ENCODE measurements around the gene HSPB6. TPM values are rescaled to one million over a fixed set of nuclear protein-coding genes. Genes with fewer than 3 reads are reported as not detected.
"Not testable (repeated sequence)": the region's sequence is repeated elsewhere in the genome, so short reads cannot be mapped to it uniquely, and the experiment has no call there.

HSPB6 gene
- total and polyA plus RNA-seq, 4 donors: 1.8 to 26.9 (median 14.3) TPM

DNA sequence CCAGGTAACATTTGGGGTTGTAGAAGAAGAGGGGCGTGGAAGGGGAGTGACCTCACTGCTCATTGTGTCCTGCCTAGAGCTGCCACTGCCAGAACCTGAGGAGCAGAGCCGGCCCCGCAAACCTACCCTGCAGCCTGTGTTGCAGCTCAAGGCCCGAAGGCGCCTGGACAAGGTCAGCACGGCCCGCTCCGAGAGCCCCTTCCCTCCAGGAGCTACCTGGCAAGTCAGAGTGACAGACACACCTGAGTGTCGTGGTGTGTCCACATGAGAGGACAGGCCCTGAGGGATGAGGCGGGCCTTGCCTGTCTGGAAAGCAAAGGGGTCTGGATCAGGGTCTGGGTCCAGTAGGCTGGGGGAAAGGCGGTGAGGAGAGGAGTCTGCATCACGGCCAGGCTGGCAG, 32.3 kb downstream of the HSPB6 start:
- no peak for DNase-seq (ENCODE audit: low read depth in 4 of 6, low spot score in 6 of 6)
- no peak overlapping the region for H3K4me3 ChIP-seq (ENCODE audit: low read depth, low read length)
- peaks cover 4% of the 10 kb centered on the region for H3K4me1 ChIP-seq (ENCODE audit: control insufficient read depth, insufficient read depth, low read length)
- no peaks in the 10 kb centered on the region for H3K27me3 ChIP-seq (ENCODE audit: control insufficient read depth, insufficient read depth, low read length)
- peaks cover 98% of the 10 kb centered on the region for H3K36me3 ChIP-seq (ENCODE audit: control insufficient read depth, insufficient read depth, low read length)
- WGBS (ENCODE audit: insufficient coverage): 96% methylated on average over 11 of the region's 12 CpGs
- no peak overlapping the region for H3K27ac ChIP-seq (ENCODE audit: low read depth, low read length)
- H3K9me3 ChIP-seq (ENCODE audit: control insufficient read depth, insufficient read depth, low read length): no peaks in the 10 kb centered on the region

DNA sequence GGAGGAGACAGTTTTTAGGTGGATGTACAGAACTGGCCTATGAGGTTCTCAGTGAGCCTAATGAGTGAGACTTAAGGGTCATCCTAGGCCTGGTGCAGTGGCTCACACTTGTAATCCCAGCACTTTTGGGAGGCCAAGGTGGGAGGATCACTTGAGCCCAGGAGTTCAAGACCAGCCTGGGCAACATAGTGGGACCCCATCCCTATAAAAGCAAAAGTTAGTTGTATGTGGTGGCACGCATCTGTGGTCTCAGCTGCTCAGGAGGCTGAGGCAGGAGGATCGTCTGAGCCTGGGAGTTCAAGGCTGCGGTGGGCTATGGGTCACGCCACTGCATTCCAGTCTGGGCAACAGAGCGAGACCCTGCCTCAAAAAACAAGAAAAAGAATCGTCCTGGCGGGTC, 32.7 kb downstream of the HSPB6 start:
- not testable (repeated sequence) for H3K27ac ChIP-seq (ENCODE audit: low read depth, low read length); H3K4me1 ChIP-seq (ENCODE audit: control insufficient read depth, insufficient read depth, low read length); H3K4me3 ChIP-seq (ENCODE audit: low read depth, low read length); H3K9me3 ChIP-seq (ENCODE audit: control insufficient read depth, insufficient read depth, low read length); H3K27me3 ChIP-seq (ENCODE audit: control insufficient read depth, insufficient read depth, low read length); DNase-seq (ENCODE audit: low read depth in 4 of 6, low spot score in 6 of 6)
- H3K36me3 ChIP-seq (ENCODE audit: control insufficient read depth, insufficient read depth, low read length): peaks cover 98% of the 10 kb centered on the region
- 97% methylated on average over 7 of the region's 7 CpGs for WGBS (ENCODE audit: insufficient coverage)

DNA sequence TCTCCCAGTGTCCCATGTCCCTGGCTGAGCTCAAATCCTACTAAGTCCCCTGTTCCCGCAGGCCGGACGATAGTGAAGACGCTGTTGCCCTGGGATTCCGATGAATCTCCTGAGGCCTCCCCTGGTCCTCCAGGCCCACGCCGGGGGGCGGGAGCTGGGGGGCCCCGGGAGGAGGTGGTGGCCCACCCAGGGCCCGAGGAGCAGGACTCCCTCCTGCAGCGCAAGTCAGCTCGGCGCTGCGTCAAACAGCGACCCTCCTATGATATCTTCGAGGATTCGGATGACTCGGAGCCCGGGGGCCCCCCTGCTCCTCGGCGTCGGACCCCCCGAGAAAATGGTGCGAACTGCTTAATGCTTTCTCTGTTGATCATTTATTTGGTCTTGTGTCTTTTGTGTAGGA, 33.2 kb downstream of the HSPB6 start:
- no peaks in the 10 kb centered on the region for H3K27me3 ChIP-seq (ENCODE audit: control insufficient read depth, insufficient read depth, low read length)
- DNase-seq (ENCODE audit: low read depth in 4 of 6, low spot score in 6 of 6): no peak
- H3K9me3 ChIP-seq (ENCODE audit: control insufficient read depth, insufficient read depth, low read length): no peaks in the 10 kb centered on the region
- H3K4me1 ChIP-seq (ENCODE audit: control insufficient read depth, insufficient read depth, low read length): peaks cover 13% of the 10 kb centered on the region
- WGBS (ENCODE audit: insufficient coverage): 93% methylated on average over 24 of the region's 24 CpGs
- H3K27ac ChIP-seq (ENCODE audit: low read depth, low read length): no peak overlapping the region
- H3K4me3 ChIP-seq (ENCODE audit: low read depth, low read length): no peak overlapping the region
- peaks cover 95% of the 10 kb centered on the region for H3K36me3 ChIP-seq (ENCODE audit: control insufficient read depth, insufficient read depth, low read length)

DNA sequence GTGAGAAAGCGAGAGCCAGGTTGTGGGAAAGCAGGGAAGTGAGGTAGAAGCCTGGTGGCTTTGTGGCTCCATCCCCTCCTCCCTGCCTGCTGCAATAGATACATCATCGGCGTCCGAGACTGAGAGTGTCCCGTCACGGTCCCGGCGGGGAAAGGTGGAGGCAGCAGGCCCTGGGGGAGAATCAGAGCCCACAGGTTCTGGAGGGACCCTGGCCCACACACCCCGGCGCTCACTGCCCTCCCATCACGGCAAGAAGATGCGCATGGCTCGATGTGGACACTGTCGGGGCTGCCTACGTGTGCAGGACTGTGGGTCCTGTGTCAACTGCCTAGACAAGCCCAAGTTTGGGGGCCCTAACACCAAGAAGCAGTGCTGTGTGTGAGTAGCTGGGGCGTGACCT, 33.9 kb downstream of the HSPB6 start:
- Histone ChIP-seq H3K36me3 (ENCODE audit: control insufficient read depth, insufficient read depth, low read length) (peaks cover 87% of the 10 kb centered on the region), H3K27me3 (ENCODE audit: control insufficient read depth, insufficient read depth, low read length) (no peaks in the 10 kb centered on the region), H3K27ac (ENCODE audit: low read depth, low read length) (no peak overlapping the region), H3K4me1 (ENCODE audit: control insufficient read depth, insufficient read depth, low read length) (peaks cover 16% of the 10 kb centered on the region), H3K4me3 (ENCODE audit: low read depth, low read length) (no peak overlapping the region), H3K9me3 (ENCODE audit: control insufficient read depth, insufficient read depth, low read length) (no peaks in the 10 kb centered on the region)
- DNase-seq (ENCODE audit: low read depth in 4 of 6, low spot score in 6 of 6): no peak
- WGBS (ENCODE audit: insufficient coverage): 100% methylated on average over 7 of the region's 16 CpGs

DNA sequence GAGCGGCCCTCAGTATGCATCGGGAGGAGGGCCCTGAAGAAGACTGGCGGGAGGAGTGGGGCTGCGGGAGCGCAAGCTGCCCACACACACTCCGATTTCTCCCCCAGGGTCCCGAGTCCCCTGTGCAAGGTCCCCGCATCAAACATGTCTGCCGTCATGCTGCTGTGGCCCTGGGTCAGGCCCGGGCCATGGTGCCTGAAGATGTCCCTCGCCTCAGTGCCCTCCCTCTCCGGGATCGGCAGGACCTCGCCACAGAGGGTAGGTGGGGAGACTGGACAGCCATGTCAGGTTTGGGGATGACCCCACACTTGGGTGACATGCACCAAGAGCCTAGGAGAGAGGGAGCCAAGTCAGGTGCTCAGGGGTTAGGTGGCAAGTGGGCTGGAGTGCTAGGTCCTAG, 34.4 kb downstream of the HSPB6 start:
- H3K9me3 ChIP-seq (ENCODE audit: control insufficient read depth, insufficient read depth, low read length): no peaks in the 10 kb centered on the region
- peaks cover 16% of the 10 kb centered on the region for H3K4me1 ChIP-seq (ENCODE audit: control insufficient read depth, insufficient read depth, low read length)
- peaks cover 83% of the 10 kb centered on the region for H3K36me3 ChIP-seq (ENCODE audit: control insufficient read depth, insufficient read depth, low read length)
- 96% methylated on average over 13 of the region's 14 CpGs for WGBS (ENCODE audit: insufficient coverage)
- no peaks in the 10 kb centered on the region for H3K27me3 ChIP-seq (ENCODE audit: control insufficient read depth, insufficient read depth, low read length)
- no peak overlapping the region for H3K4me3 ChIP-seq (ENCODE audit: low read depth, low read length)
- no peak for DNase-seq (ENCODE audit: low read depth in 4 of 6, low spot score in 6 of 6)
- H3K27ac ChIP-seq (ENCODE audit: low read depth, low read length): no peak overlapping the region

DNA sequence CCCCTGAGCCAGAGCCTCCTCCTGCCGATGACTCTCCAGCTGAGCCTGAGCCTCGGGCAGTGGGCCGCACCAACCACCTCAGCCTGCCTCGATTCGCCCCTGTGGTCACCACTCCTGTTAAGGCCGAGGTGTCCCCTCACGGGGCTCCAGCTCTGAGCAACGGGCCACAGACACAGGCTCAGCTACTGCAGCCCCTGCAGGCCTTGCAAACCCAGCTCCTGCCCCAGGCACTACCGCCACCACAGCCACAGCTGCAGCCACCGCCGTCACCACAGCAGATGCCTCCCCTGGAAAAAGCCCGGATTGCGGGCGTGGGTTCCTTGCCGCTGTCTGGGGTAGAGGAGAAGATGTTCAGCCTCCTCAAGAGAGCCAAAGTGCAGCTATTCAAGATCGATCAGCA, 35.5 kb downstream of the HSPB6 start:
- H3K4me1 ChIP-seq (ENCODE audit: control insufficient read depth, insufficient read depth, low read length): peaks cover 22% of the 10 kb centered on the region
- H3K27me3 ChIP-seq (ENCODE audit: control insufficient read depth, insufficient read depth, low read length): no peaks in the 10 kb centered on the region
- WGBS (ENCODE audit: insufficient coverage): 96% methylated on average over 15 of the region's 16 CpGs
- no peak overlapping the region for H3K27ac ChIP-seq (ENCODE audit: low read depth, low read length)
- peaks cover 73% of the 10 kb centered on the region for H3K36me3 ChIP-seq (ENCODE audit: control insufficient read depth, insufficient read depth, low read length)
- no peaks in the 10 kb centered on the region for H3K9me3 ChIP-seq (ENCODE audit: control insufficient read depth, insufficient read depth, low read length)
- no peak overlapping the region for H3K4me3 ChIP-seq (ENCODE audit: low read depth, low read length)
- DNase-seq (ENCODE audit: low read depth in 4 of 6, low spot score in 6 of 6): no peak

DNA sequence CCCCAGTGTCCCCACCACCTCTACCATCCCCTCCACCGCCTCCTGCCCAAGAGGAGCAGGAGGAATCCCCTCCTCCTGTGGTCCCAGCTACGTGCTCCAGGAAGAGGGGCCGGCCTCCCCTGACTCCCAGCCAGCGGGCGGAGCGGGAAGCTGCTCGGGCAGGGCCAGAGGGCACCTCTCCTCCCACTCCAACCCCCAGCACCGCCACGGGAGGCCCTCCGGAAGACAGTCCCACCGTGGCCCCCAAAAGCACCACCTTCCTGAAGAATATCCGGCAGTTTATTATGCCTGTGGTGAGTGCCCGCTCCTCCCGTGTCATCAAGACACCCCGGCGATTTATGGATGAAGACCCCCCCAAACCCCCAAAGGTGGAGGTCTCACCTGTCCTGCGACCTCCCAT, 36.2 kb downstream of the HSPB6 start:
- DNase-seq (ENCODE audit: low read depth in 4 of 6, low spot score in 6 of 6): no peak
- H3K9me3 ChIP-seq (ENCODE audit: control insufficient read depth, insufficient read depth, low read length): no peaks in the 10 kb centered on the region
- H3K4me1 ChIP-seq (ENCODE audit: control insufficient read depth, insufficient read depth, low read length): peaks cover 30% of the 10 kb centered on the region
- H3K36me3 ChIP-seq (ENCODE audit: control insufficient read depth, insufficient read depth, low read length): peaks cover 66% of the 10 kb centered on the region
- WGBS (ENCODE audit: insufficient coverage): 89% methylated on average over 15 of the region's 17 CpGs
- H3K27me3 ChIP-seq (ENCODE audit: control insufficient read depth, insufficient read depth, low read length): no peaks in the 10 kb centered on the region
- no peak overlapping the region for H3K4me3 ChIP-seq (ENCODE audit: low read depth, low read length)
- no peak overlapping the region for H3K27ac ChIP-seq (ENCODE audit: low read depth, low read length)

DNA sequence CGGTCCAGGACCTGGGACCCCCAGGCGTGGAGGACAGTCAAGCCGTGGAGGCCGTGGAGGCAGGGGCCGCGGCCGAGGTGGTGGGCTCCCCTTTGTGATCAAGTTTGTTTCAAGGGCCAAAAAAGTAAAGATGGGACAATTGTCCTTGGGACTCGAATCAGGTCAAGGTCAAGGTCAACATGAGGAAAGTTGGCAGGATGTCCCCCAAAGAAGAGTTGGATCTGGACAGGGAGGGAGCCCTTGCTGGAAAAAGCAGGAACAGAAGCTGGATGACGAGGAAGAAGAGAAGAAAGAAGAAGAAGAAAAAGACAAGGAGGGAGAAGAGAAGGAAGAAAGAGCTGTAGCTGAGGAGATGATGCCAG, 36.7 kb downstream of the HSPB6 start:
- 94% methylated on average over 9 of the region's 9 CpGs for WGBS (ENCODE audit: insufficient coverage)
- no peak overlapping the region for H3K27ac ChIP-seq (ENCODE audit: low read depth, low read length)
- peaks cover 65% of the 10 kb centered on the region for H3K36me3 ChIP-seq (ENCODE audit: control insufficient read depth, insufficient read depth, low read length)
- no peaks in the 10 kb centered on the region for H3K27me3 ChIP-seq (ENCODE audit: control insufficient read depth, insufficient read depth, low read length)
- H3K4me3 ChIP-seq (ENCODE audit: low read depth, low read length): no peak overlapping the region
- DNase-seq (ENCODE audit: low read depth in 4 of 6, low spot score in 6 of 6): no peak
- no peaks in the 10 kb centered on the region for H3K9me3 ChIP-seq (ENCODE audit: control insufficient read depth, insufficient read depth, low read length)
- peaks cover 35% of the 10 kb centered on the region for H3K4me1 ChIP-seq (ENCODE audit: control insufficient read depth, insufficient read depth, low read length)

DNA sequence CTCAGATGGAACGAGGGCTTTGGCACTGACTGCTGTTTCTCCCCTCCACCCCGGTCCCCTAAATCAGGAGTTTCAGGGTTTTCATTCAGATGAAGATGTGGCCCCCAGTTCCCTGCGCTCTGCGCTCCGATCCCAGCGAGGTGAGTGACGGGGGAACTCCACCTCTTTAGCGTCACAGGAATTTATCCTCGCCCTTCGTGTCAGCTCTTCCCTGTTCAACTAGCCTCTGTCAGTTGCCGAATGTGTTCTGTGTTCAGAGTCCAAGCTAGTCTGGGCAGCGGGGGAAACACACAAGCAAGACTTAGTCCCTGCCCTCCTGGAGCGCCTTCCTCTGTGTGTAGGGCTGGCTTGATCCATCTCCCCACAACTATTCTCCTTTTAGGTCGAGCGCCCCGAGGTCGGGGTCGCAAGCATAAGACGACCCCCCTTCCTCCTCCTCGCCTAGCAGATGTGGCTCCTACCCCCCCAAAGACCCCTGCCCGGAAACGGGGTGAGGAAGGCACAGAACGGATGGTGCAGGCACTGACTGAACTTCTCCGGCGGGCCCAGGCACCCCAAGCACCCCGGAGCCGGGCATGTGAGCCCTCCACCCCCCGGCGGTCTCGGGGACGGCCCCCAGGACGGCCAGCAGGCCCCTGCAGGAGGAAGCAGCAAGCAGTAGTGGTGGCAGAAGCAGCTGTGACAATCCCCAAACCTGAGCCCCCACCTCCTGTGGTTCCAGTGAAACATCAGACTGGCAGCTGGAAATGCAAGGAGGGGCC, 37.2 kb downstream of the HSPB6 start:
- Histone ChIP-seq H3K4me3 (ENCODE audit: low read depth, low read length) (no peak overlapping the region), H3K36me3 (ENCODE audit: control insufficient read depth, insufficient read depth, low read length) (peaks cover 63% of the 10 kb centered on the region), H3K4me1 (ENCODE audit: control insufficient read depth, insufficient read depth, low read length) (peaks cover 40% of the 10 kb centered on the region), H3K27ac (ENCODE audit: low read depth, low read length) (no peak overlapping the region), H3K9me3 (ENCODE audit: control insufficient read depth, insufficient read depth, low read length) (no peaks in the 10 kb centered on the region), H3K27me3 (ENCODE audit: control insufficient read depth, insufficient read depth, low read length) (no peaks in the 10 kb centered on the region)
- 91% methylated on average over 21 of the region's 32 CpGs for WGBS (ENCODE audit: insufficient coverage)
- DNase-seq (ENCODE audit: low read depth in 4 of 6, low spot score in 6 of 6): no peak

DNA sequence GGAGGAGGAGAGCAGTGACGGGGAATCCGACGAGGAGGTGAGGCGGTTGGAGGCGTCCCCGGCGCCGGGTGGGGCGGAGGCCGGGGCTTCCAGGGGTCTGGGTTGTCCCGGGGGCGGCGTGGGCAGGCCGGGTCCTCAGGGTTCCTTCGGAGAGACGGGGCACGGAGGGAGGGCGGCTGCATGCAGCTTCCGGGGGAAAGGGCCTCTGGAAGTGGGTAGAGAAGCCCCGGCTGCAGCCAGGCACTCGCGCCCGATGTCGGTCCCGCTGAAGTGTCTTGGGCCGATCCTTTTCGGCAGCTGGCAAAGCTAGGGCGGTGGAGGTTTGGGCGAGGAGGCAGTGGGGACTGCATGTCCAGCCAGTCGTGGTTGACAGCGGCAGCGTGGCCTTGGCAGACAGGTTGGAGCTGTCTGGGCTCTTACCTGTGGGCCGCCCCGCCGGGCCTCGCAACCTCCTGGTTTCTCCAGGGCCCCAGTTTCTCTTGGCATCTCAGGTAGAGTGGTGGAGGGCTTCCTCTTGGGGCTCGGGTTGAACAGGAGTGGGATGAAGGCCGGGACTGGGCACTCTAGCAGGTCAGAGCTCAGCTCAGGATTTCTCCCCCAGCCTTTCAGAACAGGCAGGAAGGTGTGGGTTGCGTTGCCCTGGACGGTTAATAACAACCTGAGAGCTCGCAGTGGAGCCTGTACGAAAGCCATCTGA, 38.3 kb downstream of the HSPB6 start:
- H3K4me3 ChIP-seq (ENCODE audit: low read depth, low read length): peak overlapping the region; percentile 65
- no peaks in the 10 kb centered on the region for H3K27me3 ChIP-seq (ENCODE audit: control insufficient read depth, insufficient read depth, low read length)
- peak in 2 of 6 donors; percentile 12 to 39 for DNase-seq (ENCODE audit: low read depth in 4 of 6, low spot score in 6 of 6)
- 1% methylated on average over 42 of the region's 42 CpGs for WGBS (ENCODE audit: insufficient coverage)
- no peaks in the 10 kb centered on the region for H3K9me3 ChIP-seq (ENCODE audit: control insufficient read depth, insufficient read depth, low read length)
- peaks cover 53% of the 10 kb centered on the region for H3K36me3 ChIP-seq (ENCODE audit: control insufficient read depth, insufficient read depth, low read length)
- peak overlapping the region; percentile 25 for H3K27ac ChIP-seq (ENCODE audit: low read depth, low read length)
- peaks cover 42% of the 10 kb centered on the region for H3K4me1 ChIP-seq (ENCODE audit: control insufficient read depth, insufficient read depth, low read length)
